Cardiac muscle cell (in vitro differentiated cells and primary cell): ENCODE measurements around the gene EIF3I. TPM values are rescaled to one million over a fixed set of nuclear protein-coding genes. Genes with fewer than 3 reads are reported as not detected.

Experiments used
- DNase-seq, 2 donors: peaks; one replicate each; pipeline versions ENCODE4 v3.0.0 to v3.0.0-alpha.2; 2010 to 2017; ENCODE audit warnings: low read depth in 1 of 2, low spot score in 1 of 2
- H3K27ac ChIP-seq: fragments of 200-600 bp; sonication (generic); 2 replicates; pipeline ENCODE4 v1.5.1; 2016
- H3K27me3 ChIP-seq: fragments of 200-600 bp; sonication (generic); 2 replicates; pipeline ENCODE4 v1.6.0; 2016; ENCODE audit warnings: control low read depth
- H3K36me3 ChIP-seq: fragments of 200-600 bp; sonication (generic); 2 replicates; pipeline ENCODE4 v1.5.1; 2016; ENCODE audit warnings: control low read depth
- H3K4me1 ChIP-seq: fragments of 200-600 bp; sonication (generic); 2 replicates; pipeline ENCODE4 v1.8.1; 2017; ENCODE audit warnings: low read depth, mild to moderate bottlenecking, mixed run types
- H3K4me3 ChIP-seq: fragments of 200-600 bp; sonication (generic); 2 replicates; pipeline ENCODE4 v1.5.1; 2016; ENCODE audit warnings: mild to moderate bottlenecking
- H3K9me3 ChIP-seq: fragments of 200-600 bp; sonication (generic); 2 replicates; pipeline ENCODE4 v1.5.1; 2017; ENCODE audit warnings: low read depth, mild to moderate bottlenecking, control low read depth
- polyA plus RNA-seq: library from polyadenylated mRNA; unstranded; fragments of >200 nt; fragmentation: Nextera tagmentation; extraction: Ambion mirVana; gene quantifications from 2 replicates; pipeline ENCODE4 v1.2.1, GENCODE V29; 2016
- total RNA-seq: library from RNA; depleted of rRNA; stranded (reverse); fragments of >200 nt; gene quantifications from 2 replicates; pipeline ENCODE4 v1.2.3, GENCODE V29; 2016
- TF ChIP-seq, protein P1 (sequence below): IDR thresholded peaks from 2 replicates; pipeline ENCODE4 v1.5.1; 2012; ENCODE audit warnings: low read depth, mild to moderate bottlenecking, low read length

The EIF3I gene
- 165 and 227 TPM in 2 replicates for total RNA-seq
- 239 and 243 TPM in 2 replicates for polyA plus RNA-seq

- peak; percentile 93 to 96 for DNase-seq
- H3K4me3 ChIP-seq: peak within 1 kb of the TSS; percentile 93
- H3K27ac ChIP-seq: peak within 1 kb of the TSS; percentile 84
- H3K27me3 ChIP-seq: no peaks in the 10 kb centered on the region
- H3K9me3 ChIP-seq: no peaks in the 10 kb centered on the region
- peaks cover 13% of the 10 kb centered on the region for H3K36me3 ChIP-seq
- H3K4me1 ChIP-seq: peaks cover 10% of the 10 kb centered on the region
- TF ChIP-seq, protein P1, sequence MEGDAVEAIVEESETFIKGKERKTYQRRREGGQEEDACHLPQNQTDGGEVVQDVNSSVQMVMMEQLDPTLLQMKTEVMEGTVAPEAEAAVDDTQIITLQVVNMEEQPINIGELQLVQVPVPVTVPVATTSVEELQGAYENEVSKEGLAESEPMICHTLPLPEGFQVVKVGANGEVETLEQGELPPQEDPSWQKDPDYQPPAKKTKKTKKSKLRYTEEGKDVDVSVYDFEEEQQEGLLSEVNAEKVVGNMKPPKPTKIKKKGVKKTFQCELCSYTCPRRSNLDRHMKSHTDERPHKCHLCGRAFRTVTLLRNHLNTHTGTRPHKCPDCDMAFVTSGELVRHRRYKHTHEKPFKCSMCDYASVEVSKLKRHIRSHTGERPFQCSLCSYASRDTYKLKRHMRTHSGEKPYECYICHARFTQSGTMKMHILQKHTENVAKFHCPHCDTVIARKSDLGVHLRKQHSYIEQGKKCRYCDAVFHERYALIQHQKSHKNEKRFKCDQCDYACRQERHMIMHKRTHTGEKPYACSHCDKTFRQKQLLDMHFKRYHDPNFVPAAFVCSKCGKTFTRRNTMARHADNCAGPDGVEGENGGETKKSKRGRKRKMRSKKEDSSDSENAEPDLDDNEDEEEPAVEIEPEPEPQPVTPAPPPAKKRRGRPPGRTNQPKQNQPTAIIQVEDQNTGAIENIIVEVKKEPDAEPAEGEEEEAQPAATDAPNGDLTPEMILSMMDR: no peak
These were observed at the start of gene EIF3I, which contains the start of gene TMEM234 for GRCh38 chr1:32221980-32222755. TSS of gene EIF3I (plus strand) at chr1:32222407. CDS start at chr1:32222442, 35 bp downstream. TSS of gene TMEM234 (minus strand) at chr1:32222353. CDS start at chr1:32222322, 31 bp downstream.

GRCh38 chr1:32172621-32173245 lies 49.5 kb upstream of the EIF3I start:
- TF ChIP-seq, protein P1: no peak
- H3K27me3 ChIP-seq: no peaks in the 10 kb centered on the region
- H3K4me3 ChIP-seq: no peak overlapping the region
- H3K27ac ChIP-seq: no peak overlapping the region
- DNase-seq: peak in 1 of 2 donors; percentile 33
- H3K9me3 ChIP-seq: no peaks in the 10 kb centered on the region
- peaks cover 27% of the 10 kb centered on the region for H3K4me1 ChIP-seq
- peaks cover 14% of the 10 kb centered on the region for H3K36me3 ChIP-seq

DNA sequence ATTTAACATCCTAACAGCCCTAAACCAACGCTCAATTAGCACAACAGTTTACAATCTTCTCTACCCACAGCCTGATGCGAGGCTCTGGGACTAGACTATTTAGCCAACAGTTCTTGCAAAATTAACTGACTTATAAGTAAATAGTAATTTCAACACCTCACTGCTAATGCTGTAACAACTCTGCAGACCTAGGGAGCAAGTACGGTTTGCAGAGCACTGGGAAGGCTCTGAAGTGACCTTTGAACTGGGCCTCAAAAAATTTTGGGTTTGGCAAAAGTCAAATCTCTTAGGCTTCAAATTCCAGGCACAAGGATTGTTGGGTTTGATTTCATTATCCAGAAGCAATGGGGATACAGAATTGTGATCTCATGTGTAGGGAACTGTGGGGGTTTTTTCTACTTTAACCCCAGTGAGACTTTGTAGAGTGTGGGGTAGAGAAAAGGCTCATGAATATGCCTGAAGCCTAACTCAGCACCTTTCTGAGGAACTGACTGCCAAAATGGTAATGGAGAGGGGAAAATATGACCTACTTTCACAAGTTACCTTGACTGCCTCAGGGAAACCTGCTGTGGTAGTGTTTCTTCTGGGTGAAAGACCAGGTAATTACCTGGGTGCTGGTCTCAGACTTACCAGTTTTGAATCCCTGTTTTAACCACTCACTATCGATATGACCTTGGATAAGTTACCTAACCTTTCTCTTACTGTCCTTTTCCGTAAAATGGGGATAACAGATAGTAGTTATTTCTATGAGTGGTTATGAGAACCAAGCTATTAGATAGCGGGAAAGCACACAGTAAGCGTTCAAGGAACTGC lies 43.6 kb upstream of the EIF3I start:
- Histone ChIP-seq H3K4me1 (peaks cover 14% of the 10 kb centered on the region), H3K27ac (peak overlapping the region; percentile 91), H3K9me3 (no peaks in the 10 kb centered on the region), H3K36me3 (peaks cover 7% of the 10 kb centered on the region), H3K4me3 (no peak overlapping the region), H3K27me3 (no peaks in the 10 kb centered on the region)
- TF ChIP-seq, protein P1: no peak
- no peak for DNase-seq

GRCh38 chr1:32179193-32179442 lies 43.1 kb upstream of the EIF3I start:
- Histone ChIP-seq H3K27ac (peak overlapping the region; percentile 91), H3K4me1 (peaks cover 14% of the 10 kb centered on the region), H3K4me3 (peak overlapping the region; percentile 62), H3K9me3 (no peaks in the 10 kb centered on the region), H3K27me3 (no peaks in the 10 kb centered on the region), H3K36me3 (peaks cover 7% of the 10 kb centered on the region)
- TF ChIP-seq, protein P1: no peak
- no peak for DNase-seq

- peaks cover 14% of the 10 kb centered on the region for H3K4me1 ChIP-seq
- H3K9me3 ChIP-seq: no peaks in the 10 kb centered on the region
- H3K36me3 ChIP-seq: peaks cover 11% of the 10 kb centered on the region
- H3K27me3 ChIP-seq: no peaks in the 10 kb centered on the region
- peak within 1 kb of the TSS; percentile 62 for H3K4me3 ChIP-seq
- TF ChIP-seq, protein P1: peak; percentile 3
- peak; percentile 94 to 96 for DNase-seq
- H3K27ac ChIP-seq: peak within 1 kb of the TSS; percentile 91
These were observed 42.6 kb upstream of the EIF3I start, which contains the start of gene TXLNA for GRCh38 chr1:32179443-32180185. TSS of gene TXLNA (plus strand) at chr1:32179675. CDS start at chr1:32180346, 671 bp downstream.
